ENCODE measurements around the gene INHBE.
"Not testable (repeated sequence)": the region's sequence is repeated elsewhere in the genome, so short reads cannot be mapped to it uniquely, and the experiment has no call there.

The INHBE gene

GRCh38 chr12:57476993-57477709 lies 22.0 kb downstream of the INHBE start:
- DNase-seq, result no peak

DNA sequence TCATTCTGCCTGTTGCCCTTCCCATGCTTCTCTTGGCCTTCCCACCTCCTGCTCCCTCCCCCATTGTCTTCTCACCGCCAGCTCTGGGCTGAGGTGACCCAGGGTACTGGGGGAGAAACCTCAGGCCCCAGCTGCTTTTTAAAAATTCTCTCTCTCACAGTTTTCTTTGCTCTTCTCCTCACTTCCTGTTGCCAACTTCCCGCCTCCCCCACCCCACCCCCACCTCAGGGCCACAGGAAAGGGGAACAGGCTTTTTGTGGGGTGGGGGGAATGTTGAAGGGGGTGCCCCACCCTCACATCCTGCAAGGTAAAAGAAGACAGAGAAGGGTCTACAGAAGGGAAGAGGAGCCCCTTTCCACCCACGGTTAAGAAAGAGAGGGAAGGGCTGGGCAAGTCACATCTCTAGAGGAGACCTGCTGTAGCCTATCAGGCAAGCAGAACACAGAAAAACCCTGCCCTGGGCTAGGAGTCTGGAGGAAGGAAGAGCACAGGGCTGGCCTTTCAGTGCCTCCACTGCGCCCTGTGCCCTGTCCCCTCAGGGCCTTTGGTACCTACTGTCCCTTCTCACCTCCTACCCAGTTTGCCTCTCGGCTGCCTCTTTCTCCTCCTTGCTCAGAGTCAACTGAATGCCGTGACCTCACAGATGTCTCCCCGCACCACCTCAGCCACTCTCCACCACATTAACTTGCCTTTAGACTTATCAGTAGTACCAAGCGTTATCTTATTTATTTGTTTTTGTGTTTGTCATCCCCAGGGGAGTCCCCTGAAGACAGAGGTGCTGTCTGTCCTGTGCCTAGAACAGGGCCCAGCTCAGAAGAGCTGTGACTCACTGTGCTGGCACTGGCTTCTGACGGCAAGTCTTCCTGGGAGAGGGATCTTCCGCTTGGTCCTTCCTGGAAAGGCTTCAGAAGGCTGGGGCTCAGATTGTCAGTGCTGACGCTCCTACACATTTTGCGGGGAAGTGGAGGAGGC lies 22.9 kb downstream of the INHBE start:
- DNase-seq, result no peak

GRCh38 chr12:57479043-57479375 lies 23.9 kb downstream of the INHBE start:
- no peak for DNase-seq

DNA sequence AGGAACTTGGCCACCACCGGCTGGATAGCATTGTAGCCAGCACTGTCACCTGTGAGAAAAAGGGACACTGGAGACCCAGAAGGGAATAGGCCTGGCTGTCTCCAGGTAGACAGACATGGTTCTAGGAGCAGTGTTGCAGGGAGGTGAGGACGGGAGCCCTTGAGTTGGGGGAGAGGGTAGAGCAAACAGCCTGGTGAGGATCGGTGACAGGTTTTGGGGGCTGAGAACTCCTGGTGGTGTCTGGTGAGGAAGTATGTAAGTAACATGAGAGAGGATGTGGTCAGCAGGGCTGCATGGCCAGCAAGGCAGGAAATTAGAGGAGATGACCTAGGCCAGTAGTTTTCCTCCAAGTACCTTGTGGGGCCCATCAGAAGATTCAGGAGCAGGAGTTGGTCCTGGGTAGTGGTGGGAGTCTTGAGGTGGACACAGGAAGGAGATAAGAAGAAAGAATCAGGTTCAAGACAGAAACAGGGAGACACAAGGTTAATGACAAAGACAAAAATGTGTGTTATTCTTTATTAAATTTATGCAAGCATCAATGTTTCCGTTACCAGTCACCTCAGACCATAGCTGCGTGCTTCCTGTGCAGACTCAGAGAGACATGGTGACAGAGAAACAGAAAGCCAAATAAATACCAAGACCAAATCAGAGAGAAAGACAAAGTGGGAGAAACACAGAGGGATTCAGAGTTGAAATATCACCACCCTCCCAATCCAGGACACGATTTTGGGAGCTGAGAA lies 24.4 kb downstream of the INHBE start, which contains the start of gene ARHGAP9:
TSS of gene ARHGAP9 (minus strand) at position 491 of the 740 bp plus-strand sequence. CDS start at position 31, 460 bp downstream.
- DNase-seq, result no peak

- no peak for DNase-seq
Observed at GRCh38 chr12:57481671-57482070, 26.6 kb downstream of the INHBE start.

- no peak for DNase-seq
Observed at GRCh38 chr12:57483466-57483865, 28.4 kb downstream of the INHBE start.

DNA sequence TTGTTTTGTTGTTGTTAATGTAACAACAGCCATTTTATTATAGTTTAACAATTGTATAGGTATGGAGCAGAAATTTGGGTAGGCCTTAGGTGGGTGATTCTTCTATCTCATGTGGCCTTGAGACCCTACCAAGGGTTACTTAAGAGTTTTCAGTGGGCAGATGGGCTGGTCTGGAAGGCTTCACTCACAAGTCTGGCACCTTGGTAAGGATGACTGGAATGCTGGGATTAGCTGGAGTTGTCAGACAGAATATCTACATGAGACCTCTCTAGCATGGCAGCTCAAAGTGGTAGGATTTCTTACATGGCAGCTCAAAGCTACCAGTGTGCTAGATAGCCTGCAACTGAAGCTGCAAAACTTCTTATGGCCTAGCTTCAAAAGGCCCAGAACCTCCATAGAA lies 30.6 kb downstream of the INHBE start:
- no peak for DNase-seq

DNA sequence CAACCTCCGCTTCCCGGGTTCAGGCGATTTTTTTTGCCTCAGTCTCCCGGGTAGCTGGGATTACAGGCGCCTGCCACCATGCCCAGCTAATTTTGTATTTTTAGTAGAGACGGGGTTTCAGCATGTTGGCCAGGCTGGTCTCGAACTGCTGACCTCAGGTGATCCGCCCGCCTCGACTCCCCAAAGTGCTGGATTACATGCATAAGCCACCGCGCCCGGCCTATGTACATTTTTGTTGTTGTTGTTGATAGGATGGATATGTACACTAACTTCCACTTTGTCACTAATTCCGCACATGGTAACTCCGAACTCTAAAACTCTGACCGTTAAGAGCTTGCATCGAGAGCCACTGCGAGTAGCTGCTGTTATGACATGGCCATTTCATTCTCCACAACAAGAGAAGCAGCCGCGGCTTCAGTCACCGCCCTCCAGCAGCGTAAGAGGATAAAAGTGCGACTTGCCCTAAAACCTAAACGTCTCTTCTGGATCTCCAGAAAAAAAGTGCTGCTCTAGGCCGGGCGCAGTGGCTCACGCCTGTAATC lies 32.0 kb downstream of the INHBE start:
- DNase-seq, result no peak

DNA sequence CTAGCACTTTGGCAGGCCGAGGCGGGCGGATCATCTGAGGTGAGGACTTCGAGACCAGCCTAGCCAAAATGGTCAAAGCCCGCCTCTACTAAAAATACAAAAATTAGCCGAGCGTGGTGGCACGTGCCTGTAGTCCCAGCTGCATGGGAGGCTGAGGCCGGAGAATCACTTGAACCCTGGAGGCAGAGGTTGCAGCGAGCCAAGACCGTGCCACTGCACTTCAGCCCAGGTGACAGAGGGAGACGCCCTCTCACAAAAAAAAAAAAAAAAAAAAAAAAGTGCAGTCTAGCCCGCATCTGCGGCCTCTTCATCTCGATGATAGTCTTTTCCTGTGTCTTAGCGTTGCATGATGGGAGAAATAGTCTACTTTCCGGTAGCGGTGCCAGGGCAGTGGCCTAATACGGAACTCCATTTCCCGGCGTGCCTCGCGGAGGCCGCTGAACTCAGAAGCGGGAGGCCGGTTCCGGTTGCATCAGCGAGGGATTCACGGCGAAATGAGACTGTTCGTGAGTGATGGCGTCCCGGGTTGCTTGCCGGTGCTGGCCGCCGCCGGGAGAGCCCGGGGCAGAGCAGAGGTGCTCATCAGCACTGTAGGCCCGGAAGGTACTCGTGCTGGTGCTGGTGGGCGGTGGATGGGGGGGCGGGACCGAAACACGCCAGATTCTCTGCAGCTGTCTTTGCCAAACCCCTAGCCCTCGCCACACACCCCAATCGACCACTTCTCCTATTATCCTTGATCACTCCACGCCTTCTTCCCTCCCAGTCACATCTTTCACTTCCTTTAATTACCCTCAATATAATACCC lies 32.7 kb downstream of the INHBE start, which contains the start of gene MARS1:
TSS of gene MARS1 (plus strand) at position 472 of the 805 bp plus-strand sequence. CDS start at position 495, 23 bp downstream.
- DNase-seq, result peak; percentile 70

DNA sequence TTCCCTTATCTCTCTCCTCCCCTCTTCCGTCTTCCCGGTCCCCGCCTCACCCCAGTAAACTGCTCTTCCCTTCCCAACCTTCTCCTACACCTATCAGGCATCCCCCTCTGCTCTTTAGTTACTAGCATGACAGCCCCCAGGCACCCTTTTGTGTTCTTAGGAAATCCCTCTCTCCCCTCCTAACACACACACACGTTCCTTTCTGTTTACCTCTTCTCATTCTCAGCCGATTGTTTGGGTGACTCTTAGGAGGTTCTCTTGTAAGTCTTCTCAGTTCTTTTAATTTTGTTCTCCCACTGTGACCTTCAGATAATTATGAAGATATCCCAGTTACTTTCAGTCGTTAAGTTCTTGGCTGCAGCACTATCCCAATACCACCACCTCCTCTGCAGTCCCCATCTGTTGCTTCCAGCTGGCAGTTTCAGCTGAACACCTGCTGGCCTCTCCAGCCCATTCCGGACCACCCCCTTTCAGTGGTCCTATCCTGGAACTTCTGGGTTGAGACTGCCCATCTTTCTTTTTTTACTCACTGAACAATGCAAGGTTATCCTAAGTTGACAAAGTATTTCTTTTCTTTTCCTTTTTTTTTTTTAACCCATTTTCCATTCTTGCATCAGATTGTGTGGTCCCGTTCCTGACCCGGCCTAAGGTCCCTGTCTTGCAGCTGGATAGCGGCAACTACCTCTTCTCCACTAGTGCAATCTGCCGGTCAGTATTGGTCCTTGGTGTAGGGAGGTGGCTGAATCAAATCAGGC lies 33.5 kb downstream of the INHBE start:
- DNase-seq, result no peak

- DNase-seq, result no peak
Observed at GRCh38 chr12:57489157-57489641, 34.1 kb downstream of the INHBE start.

- no peak for DNase-seq
Observed at GRCh38 chr12:57490126-57490525, 35.0 kb downstream of the INHBE start.

DNA sequence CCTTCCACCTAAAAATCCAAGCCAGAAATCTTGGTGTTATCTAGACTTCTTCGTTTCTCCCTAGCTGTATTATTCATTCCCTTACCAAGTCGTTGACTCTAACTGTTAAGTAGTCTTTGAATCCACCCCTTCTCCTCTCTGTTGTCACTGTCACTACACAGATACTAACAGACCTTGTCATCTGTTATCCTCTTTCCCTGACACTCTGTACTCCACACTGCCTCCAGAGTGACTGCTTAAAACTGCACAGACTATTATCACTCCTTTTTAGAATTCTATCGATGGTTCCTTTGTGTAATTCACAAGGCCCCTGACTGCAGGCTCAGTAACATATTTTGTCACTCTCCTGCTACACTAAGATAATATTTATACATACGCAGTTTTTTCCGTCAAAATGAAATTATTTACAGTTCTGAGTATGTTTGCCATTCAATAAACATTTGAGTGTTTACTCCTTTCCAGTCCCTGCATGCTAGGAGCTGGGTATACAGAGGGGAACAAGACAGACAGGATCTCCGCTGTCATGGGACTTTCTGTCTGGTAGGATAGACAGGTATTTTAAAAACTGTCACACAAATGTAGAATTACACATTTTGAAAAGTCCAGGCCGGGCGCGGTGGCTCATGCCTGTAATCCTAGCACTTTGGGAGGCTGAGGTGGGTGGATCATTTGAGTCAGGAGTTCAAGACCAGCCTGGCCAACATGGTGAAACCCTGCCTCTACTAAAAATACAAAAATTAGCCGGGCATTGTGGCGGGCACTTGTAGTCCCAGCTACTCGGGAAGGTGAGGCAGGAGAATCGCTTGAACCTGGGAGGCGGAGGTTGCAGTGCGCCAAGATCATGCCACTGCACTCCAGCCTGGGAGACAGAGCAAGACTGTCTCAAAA lies 36.5 kb downstream of the INHBE start:
- no peak for DNase-seq

DNA sequence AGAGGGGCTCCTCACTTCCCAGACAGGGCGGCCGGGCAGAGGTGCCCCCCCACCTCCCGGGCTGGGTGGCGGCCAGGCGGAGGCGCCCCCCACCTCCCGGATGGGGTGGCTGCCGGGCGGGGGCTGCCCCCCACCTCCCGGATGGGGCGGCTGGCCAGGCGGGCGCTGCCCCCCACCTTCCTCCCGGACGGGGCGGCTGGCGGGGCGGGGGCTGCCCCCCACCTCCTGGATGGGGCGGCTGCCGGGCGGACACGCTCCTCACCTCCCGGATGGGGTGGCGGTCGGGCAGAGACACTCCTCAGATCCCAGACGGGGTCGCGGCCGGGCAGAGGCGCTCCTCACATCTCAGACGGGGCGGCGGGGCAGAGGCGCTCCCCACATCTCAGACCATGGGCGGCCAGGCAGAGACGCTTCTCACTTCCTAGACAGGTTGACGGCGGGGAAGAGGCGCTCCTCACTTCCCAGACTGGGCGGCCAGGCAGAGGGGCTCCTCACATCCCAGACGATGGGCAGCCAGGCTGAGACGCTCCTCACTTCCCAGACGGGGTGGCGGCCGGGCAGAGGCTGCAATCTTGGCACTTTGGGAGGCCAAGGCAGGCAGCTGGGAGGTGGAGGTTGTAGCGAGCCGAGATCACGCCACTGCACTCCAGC lies 40.1 kb downstream of the INHBE start:
- DNase-seq, result not testable (repeated sequence)

GRCh38 chr12:57496822-57497221 lies 41.7 kb downstream of the INHBE start:
- DNase-seq, result no peak

DNA sequence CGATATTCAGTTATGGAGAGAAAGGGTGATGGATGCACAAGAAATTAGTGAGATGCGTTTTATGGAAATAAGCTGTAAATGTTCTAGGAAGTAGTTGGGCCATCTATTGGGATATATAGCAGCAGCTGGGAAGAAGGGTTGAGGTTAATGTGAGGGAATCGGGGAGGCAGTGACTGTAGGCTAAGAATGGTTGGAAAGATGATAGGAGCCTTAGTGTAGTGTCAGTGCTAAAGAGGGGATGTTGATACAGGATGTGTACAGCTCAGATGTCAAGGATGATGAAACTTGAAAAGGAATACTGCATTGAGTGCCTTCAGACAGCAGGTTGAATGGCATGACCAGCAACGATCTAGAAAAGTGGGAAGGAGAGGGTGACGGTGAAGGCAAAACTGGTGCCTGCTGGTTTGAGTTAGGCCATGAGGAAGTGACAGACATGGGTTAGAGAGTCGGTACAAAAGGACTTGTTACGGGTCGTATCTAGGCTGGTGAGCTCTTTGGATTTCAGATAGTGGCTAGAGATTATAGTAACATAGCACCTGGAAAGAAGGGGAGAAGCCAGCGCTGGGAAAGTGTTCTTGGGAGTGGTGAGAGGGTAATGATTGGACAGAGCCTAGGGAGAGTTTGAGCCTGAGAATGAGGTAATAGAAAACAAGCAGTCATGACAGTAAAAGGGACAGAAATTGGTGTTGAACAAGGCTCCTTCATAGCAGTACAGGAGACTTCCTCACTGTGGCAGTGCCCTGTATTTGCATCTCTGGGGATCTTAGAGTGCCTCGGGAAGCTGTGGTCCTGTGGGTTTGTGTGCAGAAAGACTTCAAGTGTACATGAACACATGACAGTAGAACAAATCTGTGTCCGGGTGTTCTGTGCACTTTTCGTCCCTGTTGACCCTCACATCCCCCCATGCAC lies 42.4 kb downstream of the INHBE start:
- DNase-seq, result no peak

DNA sequence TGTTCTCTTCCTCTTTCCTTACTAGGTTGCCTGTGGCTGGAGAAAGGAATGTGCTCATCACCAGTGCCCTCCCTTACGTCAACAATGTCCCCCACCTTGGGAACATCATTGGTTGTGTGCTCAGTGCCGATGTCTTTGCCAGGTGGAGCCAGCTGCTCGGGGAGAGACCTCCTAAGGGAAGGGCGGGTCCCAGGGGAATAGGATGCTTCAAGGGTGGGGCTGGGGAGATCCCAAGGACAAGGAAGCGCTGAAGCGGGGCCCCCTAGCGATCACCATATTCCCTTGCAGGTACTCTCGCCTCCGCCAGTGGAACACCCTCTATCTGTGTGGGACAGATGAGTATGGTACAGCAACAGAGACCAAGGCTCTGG lies 43.0 kb downstream of the INHBE start:
- DNase-seq, result no peak

- DNase-seq, result no peak
Observed at GRCh38 chr12:57498571-57498970, 43.5 kb downstream of the INHBE start.

All from KG1 (cell line).